ENCODE results near the gene NFYC.

- TF ChIP-seq EZH2 (IDR thresholded peaks at IDR 0.05; ENCODE audit: borderline replicate concordance, low read depth, low read length, severe bottlenecking) (no peak), CTCF (IDR thresholded peaks at IDR 0.05; ENCODE audit: borderline replicate concordance, extremely low read depth, low read length, poor library complexity, severe bottlenecking) (no peak)
These were observed 126.3 kb downstream of the NFYC start for GRCh38 chr1:40817791-40818263.

Measured in DND-41 (cell line).